GM19035 (cell line): ENCODE results near the gene PADI1.

Experiments used
- ATAC-seq: cut with Tn5 transposase; IDR thresholded peaks from one replicate; pipeline ENCODE4 v1.9.1; 2021; ENCODE audit not compliant: unreplicated experiment

PADI1 gene

GRCh38 chr1:17181781-17182464 lies 23.0 kb upstream of the PADI1 start:
- no peak for ATAC-seq

DNA sequence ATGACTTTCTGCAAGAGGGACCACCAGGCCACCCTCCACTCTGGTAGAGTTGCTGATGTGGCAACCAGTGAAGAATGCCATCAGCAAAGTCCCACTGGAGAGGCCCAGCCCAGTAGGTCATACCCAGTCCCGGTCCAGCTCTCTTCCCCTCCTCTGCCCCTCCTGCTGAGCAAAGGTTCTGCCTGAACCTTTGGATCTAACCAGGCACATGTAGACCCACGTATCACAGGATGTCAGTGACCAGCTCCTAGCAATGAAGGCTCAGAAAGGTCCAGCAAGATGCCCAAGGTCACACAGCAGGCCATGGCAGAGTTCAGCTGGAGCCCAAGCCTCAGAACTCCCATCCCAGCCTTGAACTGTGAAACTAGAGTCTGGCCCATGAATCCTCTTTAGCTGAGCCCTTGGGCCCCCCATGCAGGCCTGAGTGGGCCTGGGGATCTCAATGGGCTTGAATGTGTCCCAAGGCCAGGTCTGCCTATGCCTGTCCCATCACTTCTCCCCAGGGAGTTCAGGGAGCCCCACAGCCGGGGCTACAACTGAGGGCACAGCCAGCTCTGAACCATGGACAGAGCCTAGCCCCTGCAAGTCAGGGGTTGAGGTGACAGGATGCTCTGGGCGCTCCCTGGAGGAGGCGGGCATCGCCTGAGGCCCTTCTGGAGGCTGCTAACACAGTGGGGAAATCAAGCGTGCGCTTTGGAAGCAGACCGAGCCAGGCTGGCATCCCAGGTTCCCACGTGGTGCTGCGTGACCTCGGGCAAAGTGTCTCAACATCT lies 21.4 kb upstream of the PADI1 start:
- no peak for ATAC-seq

DNA sequence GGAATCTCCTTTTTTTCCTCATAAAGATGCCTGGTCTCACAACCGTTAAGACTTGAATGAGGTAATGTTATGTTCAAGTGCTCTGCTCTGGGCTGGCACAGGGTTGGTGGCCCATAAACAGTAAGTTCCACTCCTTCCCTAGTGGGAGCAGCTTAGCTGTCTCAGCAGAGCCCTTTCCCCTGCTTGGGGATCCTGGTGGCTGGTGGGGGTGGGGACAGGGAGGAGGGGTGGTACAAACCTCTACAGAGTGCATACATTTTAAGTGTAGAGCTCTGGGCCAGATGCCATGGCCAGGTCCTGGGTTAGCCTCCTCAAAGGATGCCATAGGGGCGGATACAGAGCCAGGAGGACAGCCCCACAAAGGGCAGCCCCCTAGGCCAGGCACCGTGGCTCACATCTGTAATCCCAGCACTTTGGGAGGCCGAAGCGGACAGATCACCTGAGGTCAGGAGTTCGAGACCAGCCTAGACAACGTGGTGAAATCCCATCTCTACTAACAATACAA lies 20.7 kb upstream of the PADI1 start:
- ATAC-seq, result no peak

DNA sequence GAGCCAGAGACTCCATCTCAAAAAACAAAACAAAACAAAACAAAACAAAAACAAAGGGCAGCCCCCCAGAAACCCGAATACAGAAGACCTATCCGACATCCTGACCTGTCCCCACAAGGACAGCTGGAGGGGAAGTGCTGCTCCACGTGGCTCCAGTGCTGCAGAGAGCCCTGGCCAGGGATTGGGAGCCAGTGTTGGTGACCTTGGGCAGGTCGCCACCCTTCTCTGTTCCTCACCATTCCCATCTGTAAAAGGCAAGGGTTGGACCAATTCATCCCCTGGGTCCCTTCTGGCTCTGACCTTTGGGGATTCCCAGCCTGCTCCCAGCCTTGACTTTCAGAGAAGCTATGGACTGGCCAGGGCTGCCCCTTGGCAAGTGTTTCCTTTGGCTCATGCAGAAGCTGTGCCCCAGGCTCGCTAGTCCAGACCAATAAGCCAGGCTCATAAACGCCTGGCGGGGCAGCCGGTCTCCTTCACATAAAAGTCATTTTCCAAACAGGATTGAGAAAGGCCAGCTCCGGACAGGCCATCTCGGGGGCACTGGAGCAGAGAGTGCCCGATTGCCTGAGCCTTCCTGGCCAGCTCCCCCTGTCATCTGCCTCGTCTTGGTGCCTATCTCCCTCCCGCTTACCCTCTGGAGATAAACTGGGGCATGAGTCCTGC lies 20.0 kb upstream of the PADI1 start:
- no peak for ATAC-seq

DNA sequence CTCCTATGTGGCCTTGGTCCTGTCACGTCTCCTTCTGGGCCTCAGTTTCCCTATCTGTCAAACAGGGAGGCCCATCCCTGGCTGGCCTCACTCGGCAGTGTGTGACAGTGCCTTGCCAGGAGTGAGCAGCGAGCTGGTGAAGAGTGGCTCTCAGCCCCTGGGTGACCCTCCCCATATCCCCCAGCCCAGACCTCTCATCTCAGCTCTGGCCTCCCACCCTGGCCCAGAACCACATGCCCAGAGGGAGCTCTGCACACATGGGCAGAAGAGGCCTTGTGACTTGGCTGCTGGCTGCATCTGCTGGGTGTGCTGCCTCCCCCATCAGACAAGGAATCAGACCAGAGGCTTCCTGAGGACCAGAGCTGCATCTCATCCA lies 19.5 kb upstream of the PADI1 start:
- no peak for ATAC-seq

- no peak for ATAC-seq
Measured at GRCh38 chr1:17186216-17186909, 18.6 kb upstream of the PADI1 start.

DNA sequence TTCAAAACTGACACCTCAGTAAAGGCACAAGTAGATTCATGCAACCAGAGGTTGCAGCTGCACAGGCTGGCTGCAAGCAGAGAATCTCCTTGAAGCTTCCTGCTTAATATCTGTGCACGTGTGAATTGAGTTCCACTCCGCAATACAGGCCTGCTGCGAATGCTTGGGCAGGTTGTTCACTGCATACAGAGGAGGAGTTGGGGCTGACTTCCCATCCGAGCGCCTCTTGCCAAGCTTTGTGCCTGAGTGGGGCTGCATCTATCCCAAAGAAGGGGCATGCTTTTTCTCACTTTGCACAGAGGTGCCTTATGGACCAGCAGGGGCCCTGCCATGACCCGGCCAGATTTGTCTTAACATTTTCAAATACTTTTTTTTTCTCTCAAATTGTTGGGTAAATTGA lies 17.9 kb upstream of the PADI1 start:
- no peak for ATAC-seq

GRCh38 chr1:17188217-17188616 lies 16.7 kb upstream of the PADI1 start:
- ATAC-seq, result no peak

DNA sequence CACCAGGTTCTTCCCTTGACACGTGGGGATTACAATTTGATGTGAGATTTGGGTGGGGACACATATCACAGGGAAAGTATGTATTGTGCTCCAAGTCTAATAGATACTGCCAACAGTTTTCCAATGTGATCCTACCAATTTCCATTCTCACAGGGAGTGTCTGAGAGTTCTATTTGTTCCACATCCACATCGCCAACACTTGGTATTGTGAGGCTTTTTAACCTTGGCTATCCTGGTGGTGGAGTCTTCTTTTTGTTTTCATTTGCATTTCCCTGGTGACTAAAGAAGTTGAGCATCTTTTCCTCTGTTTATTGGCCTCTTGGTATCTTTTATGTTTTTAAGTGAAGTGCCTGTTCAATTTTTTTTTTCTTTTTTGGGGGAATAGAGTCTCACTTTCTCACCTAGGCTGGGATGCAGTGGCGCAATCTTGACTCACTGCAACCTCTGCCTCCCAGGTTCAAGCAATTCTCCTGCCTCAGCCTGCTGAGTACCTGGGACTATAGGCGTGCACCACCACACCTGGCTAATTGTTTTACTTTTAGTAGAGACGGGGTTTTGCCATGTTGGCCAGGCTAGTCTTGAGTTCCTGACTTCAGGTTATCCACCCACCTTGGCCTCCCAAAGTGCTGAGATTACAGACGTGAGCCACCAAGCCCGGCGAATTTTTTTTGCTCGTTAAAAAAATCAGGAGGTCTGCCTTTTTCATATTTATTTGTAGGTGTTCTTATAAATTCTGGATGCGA lies 15.9 kb upstream of the PADI1 start:
- ATAC-seq, result no peak

GRCh38 chr1:17189632-17189990 lies 15.3 kb upstream of the PADI1 start:
- no peak for ATAC-seq

- ATAC-seq, result no peak
Measured at GRCh38 chr1:17190010-17190995, 14.6 kb upstream of the PADI1 start.

GRCh38 chr1:17191990-17192242 lies 13.0 kb upstream of the PADI1 start:
- ATAC-seq, result no peak

DNA sequence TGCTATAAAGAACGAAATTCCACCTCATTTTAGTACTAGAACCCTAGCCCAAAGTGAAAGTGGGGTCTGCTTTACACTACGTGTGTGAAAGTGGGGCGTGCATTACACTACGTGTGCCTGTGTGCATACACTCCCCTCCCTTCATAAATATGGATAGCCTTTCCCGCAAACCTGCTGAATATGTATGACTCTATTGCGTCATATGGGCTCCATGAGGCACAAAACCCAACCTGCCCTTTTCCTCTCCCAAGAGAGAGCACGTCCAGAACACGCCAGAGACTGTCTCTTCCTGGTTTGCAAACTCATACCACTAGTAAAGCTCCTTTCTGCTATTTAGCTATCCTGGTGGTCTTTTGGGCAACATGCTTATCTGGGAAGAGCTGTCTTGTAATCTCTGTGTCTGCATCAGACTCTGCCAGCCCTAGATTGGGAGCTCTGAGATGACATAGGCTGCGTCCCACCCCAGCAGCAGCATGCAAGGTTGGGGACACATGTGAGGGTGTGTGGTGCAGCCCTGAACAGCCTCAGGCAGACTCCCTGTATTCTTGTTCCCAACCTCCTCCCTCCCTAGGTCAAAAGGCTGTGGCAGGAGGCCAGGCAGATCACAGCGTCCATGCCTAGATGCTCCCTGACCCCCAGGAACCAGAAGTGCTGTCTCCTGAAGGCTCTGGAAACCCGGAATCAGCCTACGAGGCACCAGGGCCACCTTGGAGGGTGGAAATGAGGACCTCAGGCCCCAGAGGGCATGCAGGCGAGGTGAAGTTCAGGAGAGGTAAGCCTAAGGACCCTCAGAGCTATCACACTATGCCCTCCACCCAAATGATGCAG lies 12.3 kb upstream of the PADI1 start:
- ATAC-seq, result no peak

DNA sequence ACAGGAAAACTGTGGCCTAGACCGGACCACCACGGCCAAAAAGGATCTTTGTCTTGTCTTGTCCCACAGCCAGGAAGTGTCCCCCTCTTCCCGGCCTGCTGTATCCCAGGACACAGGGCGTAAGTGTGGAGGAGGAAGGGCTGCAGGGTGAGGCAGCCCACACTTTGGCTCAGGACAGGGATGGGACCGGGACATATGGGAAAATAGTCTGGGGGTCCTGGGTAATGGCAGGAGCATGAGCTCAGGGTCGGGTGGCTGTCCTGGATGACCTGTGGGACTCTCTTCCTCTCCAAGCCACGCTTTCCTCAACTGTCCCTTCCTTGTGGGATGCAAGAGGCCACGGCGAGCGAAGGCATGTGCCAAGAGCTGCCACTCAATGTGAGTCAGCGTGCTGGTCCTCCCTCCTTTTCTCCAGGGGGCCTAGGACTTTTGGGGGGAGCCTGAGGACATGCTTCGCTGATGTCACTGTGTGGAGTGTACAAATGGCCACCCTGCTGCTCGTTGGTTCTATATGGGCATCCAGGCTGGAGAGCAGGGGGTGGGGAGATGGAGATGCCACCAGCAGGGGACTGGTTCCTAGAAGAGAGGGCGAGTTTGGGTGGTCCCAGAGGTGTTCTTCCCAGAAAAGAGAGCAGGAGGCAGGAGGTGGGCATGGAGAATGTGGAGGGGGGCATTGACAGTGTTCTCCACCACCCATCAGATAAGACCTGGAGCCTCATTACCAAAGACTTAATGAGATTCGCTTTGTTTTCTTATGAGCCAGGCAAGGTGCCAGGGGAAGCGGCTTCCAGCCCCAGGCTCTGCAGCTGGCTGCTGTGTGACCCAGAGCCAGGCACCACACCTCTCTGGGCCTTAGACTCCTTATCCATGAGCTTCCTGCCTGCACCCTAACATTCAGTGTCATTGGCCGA lies 11.5 kb upstream of the PADI1 start:
- ATAC-seq, result no peak

- ATAC-seq, result no peak
Measured at GRCh38 chr1:17194133-17194475, 10.8 kb upstream of the PADI1 start.

DNA sequence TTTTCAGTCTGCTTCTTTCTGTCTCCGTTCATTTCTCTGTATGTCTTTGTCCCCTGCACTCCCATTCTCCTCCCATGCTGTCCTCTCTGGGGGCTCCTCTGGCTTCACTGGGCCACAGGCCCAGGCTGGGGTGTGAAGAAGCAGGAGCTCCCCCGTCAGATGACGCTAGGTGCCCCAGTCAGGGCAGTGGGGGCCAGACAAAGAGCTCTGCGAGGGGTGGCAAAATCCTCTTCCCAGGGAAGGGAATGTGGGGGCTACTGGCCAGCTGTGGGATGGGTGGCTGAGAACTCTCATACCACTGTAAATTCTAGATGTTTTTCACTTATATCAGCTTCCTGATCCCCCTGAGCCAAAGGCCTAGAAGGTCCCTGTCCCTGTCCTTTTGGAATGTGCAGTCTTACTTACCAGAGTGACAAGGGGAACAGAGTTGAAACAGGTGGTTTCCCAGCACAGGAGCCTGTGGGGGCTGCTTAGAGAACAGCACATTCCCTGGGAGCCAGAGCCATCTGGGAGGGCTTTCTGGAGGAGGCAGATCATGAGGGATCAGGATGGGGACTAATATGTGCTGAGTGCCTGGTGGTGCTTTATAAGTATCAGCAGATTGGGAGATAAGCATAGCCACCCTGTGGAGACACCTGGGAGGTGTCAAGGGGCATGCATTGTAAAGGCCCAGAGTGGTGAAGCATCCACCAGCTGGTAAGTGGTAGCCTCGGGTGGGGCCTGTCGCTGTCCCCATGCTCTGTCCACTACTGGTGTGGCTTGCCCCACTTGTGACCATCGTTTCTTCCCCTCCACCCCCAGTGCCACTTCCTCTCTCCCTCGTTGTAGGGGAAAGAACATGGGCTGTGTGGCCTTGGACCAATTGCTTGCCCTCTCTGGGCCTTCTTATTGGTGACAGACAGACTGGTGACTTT lies 10.1 kb upstream of the PADI1 start:
- ATAC-seq, result no peak

GRCh38 chr1:17195731-17196130 lies 9.2 kb upstream of the PADI1 start:
- ATAC-seq, result no peak
